ENCODE results near the gene PSMG1.
"Not testable (repeated sequence)": the region's sequence is repeated elsewhere in the genome, so short reads cannot be mapped to it uniquely, and the experiment has no call there.

The PSMG1 gene

DNA sequence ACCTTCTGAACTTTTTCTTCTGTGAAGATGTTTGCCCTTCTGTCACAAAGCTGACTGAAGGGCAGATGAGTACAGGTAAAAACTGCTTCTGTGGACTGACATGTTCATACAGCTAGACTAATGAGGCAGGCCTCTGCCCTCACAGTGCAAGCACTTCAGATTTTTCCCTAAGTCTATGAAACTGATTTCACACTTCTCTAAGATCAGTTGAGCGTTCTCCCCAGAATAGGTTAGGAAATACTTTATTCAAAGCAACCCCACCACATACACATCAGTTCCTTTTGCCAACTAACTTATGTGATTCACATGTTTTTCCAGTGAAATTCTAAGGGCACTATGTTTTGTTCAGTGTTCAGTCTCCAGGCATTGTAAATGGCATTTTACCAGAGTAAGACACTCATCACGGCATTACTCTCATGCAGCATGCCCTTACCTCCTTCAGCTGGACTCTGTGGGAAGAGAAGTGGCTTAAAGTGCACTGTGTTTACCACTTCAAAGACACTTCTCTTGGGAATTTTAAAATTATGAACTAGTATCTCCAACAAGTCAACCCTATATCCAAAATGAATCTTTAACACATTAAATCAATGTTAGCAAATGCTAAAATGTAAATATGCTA, 5.4 kb upstream of the PSMG1 start:
- no peak for DNase-seq

DNA sequence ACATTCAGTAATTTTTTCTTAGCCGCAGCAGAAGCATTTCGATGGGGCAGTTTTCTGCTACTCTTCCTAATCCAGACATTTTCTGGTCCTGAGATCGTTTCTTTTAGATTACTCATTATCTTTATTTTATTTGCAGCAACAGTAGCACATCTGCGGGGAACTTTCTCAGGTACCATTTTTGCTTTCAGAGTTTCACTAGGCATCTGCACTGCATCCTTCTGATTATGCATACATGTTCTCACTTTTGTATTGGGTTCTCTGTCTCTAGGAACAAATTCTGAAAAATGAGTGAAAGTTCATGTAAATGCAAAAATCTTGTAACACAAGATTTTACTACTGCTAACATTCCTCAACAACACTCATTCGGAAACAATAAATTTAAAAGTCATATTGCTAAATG, 3.9 kb upstream of the PSMG1 start:
- no peak for DNase-seq

DNA sequence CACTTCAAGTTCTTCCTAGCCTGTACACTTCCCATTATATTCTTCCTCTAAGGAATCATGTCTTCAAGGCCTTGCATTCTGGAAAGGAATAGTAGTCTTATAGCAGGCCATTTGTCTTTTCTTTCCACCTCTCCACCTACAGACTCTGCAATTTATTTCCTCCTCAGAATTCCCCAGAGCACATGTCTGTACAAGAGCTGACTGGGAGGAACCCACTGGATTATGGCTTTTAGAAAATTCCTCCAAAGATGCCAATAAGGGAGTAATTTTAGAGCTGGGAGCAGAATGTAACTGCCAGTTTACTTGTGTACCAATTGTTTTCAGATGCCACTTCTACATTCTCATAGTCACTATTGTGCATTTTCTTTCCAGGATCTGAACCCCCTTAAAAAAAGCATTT, 3.4 kb upstream of the PSMG1 start:
- DNase-seq = no peak

DNA sequence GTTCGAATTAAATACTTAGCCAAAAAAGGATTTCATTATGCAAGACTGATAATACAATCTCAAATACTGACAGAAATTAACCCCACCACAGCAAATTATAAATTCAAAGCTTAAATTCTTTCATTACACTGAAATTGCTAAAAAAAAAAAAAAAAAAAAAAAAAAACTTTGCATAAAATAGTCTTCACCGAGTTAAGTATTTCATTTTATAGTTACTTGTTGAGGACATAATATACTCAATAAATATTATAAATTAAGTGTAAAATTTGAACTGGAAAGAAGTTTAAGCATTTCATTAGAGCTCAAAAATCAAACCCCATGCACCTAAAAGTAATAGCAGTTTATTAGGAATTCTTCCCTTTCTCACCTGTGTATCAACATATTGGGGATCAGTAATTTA, 1.9 kb upstream of the PSMG1 start:
- DNase-seq = no peak

DNA sequence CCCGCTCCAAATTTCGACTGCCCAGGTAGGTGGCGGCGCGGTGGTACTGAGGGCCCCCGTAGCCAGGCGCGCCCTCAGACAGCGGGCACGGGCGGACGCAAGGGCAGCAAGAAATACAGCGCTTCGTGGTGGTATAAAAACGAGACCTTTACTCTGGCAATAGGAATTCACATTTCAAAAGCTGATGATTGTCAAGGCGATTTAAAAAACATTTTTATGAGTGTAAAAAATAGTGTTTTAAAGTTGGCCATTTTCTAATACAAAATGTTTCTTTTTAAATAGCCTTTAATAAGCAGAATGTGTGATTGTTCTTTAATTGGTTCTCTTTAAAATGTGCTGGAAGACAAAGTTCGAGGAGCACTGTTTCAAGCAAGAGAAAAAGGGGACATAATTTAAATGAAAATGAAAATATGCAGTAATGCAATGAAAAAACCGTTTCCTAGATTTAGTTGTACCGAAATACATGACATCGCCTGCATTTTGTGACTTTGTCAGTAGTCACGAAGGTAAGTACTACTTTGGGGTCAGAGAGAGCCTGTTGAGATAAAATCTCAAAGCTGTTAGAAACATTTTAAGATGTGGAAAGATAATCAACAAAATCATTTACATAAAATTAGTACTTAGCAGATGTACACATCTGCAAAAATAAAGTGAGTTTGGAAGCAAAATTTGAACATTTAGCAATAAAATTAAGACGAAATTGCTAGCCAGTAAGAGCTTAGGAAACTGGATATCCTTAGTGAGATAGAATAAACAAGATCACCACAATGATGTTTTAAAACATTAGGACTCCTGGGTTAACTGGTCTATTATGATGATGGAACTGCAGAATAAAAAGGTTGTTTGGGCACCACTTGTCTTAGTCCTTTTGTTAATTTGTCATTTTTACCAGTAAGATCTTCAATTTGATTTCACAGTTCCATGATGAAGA, 1.1 kb upstream of the PSMG1 start:
- DNase-seq = no peak

DNA sequence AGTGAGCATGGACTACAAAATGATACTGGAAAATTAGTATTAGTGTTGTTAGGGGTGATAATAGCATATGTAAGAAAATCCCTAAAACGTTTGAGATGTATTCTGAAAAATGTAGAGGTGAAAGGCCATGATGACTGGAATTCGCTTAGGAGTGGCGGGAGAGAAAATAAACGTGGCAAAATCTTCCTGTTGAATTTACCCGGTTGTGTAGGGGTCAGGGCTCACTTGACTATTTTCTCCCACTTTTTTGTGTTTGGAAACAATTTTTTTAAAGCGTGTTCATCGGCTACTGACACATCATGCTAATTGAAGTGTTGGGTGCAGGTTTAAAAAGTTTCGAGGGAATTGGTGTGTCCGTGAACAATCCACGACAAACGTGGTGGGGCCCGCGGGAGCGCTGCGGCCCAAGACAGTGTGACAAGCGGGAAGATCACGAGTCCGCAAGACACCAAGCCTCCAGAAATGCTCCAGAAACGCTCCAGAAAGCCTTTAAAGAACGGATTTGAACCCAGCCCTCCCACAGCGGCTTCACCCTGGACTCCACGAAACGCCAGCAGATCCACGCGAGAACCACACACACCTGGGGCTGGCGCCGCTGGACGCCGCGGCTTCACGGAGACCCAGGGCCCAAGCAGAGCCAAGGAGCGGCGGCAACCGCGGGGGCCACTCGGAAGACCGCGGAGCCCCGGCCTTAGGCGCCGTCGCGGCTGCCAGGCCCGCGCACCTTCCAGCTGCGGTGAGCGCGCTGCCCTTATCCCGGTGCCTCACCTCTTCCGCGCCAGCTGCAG, 573 bp downstream of the PSMG1 start:
- no peak for DNase-seq

DNA sequence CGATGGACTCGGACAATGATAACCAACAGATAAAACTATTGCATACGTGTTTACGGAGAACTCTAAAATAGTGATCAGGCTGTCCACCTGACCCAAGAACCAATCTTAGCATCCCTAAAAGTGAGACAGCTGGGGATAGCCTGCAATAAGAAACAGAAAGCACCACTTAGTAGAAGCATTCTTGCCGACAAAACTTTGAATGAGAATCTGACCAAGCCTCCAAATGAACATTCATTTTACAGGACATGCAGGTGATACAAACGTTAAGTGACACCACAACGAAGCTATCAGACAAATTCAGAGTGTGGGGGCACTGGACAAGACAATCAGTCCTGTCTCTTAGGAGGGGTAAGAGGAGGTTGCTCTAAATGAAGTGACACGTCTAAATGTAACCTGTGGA, 1.2 kb downstream of the PSMG1 start:
- DNase-seq = no peak

DNA sequence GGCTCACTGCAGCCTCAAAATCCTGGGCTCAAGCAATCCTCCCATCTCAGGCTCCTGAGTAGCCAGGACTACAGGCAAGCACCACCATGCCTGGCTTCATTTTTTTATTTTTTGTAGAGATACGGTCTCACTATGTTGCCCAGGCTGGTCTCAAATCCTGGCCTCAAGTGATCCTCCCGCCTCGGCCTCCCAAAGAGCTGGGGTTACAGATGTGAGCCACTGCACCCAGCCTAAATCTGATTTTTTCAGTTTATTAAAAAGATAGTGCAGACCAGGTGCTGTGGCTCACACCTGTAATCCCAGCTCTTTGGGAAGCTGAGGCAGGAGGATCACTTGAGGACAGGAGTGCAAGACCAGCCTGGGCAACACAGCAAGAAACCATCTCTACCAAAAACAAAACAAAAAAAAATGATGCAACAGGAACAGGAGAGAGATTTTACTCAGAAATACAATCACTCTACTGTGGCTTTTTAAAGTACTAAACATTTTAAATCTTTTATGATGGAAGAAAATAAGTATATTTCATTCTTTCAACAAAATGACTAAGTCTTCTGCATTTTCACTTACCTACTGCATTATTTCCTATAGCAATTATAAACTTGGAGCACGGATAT, 1.9 kb downstream of the PSMG1 start:
- DNase-seq = no peak

DNA sequence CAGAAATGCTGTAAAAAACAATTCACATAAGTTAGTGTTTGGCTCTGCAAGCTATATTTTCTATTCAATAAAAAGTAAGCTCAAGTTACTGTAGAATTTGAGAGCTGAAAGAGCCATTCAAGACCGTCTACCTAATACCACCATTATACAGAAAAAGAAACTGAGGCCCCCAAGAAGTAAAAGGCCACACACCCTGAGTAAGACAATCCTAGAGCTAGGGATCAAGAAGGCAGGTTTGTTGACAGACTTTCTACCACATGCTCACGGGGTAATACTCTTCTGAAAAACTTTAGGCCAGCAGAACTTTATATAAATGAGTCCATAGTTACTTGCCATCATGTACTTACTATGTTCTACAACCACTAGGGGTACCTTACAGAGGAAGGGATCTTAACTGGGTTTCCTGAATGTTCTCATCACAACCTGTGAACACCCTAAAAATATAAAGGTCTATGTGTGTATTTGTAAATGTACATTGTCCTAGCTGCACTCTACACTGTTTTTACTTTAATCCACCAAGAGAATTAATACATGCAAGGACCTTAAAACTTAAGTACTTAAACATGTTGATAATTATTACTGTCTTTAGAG, 2.7 kb downstream of the PSMG1 start:
- DNase-seq = no peak

DNA sequence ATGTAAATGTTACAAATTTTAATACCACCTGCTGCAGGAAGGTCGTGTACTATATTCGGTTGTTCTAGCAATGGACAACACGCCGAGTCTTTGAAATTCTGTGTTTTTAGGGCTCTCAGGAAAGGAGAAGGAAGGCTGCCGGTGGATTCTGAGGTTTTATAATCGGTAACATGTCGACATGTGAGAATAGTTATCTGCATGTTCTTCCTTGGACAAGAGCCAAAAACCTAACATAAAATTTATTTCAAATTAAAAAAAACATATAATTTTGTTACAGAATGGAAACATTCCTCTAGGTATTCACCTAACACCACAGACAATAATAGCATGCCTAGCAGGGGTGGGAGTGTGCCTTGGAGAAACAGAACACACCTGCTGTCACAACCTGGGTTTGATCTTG, 4.8 kb downstream of the PSMG1 start:
- no peak for DNase-seq

DNA sequence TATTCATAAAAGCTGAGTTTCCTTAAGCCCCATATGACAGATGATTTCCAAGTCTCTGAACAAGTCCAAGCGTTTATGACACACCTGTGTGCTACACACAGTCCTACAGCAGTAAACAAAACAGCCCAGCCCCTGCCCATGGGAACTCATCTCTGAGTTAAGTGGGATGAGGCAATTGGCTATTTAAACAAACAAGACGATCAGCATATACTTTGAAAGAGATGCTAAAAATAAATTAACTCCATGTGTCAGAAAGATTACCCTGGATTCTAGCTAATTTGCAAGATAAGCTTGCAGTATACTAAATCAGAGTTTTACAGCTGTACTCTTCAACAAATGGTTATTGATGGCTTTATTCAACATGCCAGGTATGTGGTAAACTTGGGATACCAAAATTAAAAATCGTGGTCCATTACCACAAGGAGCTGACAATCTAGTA, 7.0 kb downstream of the PSMG1 start:
- no peak for DNase-seq

DNA sequence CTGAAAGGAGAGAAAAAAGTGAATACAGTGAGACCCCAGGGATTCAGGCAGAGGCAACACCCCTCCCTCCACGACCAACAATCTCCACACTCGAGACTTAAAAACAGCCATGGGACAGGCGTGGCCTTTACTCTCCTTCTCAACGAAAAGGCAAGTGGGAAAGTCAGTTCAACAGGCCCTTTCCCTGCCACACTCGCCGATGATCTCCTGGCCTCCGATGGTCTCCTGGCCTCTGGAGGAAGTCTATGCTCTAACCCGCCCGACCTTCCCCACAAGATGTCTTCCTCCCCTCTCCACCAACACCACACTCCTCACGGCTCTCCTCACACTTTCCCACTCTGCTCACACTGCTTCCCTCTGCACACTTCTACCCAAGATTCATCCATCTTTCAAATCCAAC, 7.6 kb downstream of the PSMG1 start:
- DNase-seq = no peak

DNA sequence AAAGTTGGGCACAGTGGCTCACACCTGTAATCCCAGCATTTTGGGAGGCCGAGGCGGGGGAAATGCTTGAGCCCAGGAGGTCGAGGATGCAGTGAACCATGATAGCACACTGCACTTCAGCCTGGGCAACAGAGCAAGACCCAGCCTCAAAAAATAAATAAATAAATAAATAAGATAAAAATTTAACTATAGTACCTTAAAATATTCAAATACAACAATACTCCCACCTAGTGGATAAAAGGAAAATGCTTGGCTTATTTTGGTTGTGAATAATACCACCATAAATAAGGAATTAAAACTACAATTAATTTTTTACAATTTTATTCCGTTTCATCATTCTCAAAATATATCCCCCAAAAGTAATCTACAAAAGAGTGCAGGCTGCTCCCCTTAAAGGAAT, 8.1 kb downstream of the PSMG1 start:
- no peak for DNase-seq

DNA sequence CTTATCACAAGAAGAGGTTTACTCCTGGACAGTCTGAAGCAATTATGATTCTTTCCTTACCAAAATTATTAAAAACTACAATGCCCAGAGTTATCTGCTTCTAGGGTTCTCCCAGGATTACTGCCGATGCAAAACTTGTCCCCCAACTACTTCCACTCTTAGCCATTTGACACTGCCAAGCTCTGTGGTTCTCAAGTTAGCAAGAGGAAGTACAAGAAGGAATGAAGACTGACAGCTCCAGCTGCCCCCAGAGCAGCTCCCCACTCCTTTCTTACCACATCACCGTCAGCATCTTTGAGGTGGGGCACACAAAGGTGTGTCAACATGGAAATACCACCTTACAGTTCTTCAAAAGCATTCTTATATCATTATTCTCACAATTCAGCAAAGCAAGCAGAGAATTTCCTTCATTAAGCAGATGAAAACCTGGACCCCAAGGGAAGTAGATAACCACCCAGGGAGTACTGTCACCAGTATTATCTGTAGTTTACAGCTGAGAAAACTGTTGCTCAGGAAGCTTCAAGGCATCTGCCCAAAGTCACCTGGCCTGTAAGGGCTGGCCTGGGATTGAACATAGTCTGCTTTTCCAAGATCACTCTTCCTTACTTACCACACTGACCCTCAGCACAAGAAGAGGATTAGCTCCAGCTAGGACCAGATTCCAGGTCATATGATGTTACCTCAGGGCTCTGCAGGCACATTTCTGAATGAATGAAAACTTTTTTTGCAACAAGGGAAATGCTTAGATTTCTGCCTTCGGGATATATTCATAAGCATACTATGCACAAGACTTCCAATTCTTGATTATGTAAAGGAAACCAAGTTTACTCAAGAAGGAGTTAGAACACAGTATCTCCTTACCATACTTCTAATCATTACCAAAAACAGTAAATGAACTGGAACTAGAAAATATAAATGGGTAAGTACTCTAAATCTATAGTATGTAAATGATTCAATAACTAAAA, 9.3 kb downstream of the PSMG1 start:
- no peak for DNase-seq

DNA sequence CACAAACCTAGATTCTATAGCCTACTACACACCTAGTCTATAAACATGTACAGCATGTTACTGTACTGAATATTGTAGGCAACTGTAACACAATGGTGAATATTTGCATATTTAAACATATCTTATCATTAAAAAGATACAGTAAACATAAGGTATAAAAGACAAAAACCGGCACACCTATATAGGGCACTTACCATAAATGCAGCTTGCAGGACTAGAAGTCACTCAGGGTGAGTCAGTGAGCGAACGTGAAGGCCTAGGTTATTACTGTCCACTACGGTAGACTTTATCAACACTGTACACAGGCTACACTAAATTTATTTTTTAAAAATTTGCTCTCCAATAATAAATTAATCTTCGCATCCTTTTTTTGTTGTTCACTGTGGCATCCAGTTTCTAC, 13.3 kb downstream of the PSMG1 start:
- no peak for DNase-seq

DNA sequence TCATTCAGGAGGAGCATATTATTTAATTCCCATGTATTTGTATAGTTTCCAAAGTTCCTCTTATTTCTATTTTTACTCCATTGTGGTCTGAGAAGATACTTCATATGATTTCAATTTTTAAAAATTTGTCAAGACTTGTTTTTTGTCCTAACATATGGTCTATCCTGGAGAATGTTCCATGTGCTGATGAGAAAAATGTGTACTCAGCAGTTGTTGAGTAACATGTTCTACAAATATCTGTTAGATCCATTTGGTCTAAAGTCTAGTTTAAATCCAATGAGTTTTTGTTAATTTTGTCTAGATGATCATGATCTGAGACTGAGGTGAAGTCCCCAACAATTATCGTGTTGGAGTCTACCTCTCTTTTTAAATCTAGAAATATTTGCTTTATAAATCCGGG, 14.5 kb downstream of the PSMG1 start:
- no peak for DNase-seq

DNA sequence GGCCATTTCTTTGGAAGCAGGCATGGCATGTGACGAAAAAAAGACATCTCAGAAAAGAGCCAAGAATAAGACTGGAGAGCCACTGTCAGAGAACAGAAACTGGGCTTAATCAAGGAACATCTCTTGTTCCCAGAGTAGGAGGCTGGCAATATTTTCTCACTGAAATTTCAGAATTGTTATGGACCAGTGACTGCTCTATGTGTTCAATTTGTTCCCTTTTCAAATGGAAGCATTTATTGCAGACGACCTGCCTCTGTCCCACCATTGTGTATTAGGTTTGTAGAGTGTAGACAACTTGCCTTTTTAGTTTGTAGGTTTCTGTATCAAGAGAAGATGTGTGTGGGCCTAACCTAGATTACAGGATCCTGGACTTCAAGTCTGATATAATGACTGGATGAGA, 18.7 kb downstream of the PSMG1 start:
- DNase-seq = no peak

DNA sequence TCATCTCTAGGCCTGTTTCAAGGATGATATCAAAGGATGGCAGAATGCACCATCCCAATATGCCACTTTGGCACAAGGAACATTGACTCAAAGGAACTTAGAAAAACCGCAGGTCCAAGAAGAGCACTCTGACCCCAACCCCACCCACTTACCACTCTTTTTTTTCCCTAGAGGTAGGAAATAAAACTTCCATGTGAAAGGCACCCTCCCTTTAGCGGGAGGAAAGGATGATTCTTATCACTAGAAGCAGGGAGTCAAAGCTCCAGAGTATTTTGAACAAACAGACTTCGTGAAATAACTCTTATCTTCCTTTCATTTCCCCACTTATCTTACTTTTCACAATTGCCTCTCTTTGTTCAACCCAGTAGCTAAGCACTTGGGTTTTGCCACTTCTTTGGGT, 22.2 kb downstream of the PSMG1 start:
- DNase-seq = no peak

DNA sequence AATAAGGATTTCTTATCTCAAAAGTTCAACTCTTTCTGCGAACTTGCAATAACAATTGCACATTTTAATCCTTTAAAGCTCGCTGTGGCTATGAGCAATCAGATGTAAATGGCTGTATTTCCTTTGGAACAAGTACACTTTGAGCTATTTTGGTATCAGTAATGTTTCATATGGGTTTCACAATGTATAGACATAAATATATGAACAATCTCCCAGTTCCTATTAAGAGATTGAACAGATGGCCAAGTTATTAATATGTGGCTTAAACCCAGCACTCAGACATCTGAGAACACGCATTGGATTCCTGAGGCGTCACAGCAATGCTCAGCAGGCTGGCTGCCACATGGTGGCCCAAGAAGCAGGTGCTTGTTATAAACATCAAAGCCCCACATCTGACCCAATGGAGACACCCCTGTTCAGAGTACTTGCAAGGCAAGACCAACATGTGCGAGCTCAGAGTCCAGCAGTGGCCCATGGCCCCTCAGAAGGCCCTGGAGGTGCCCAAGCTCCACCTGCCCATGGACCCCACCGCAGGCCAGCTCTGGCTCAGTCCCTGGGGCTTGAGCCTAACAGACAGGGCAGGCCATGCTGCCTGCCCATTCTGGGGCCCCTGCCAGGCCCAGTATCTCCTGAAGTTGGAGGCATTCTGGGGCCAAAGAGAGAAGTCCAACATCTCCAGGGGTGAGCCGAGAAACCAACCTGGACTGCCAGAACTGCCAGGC, 23.7 kb downstream of the PSMG1 start:
- no peak for DNase-seq

DNA sequence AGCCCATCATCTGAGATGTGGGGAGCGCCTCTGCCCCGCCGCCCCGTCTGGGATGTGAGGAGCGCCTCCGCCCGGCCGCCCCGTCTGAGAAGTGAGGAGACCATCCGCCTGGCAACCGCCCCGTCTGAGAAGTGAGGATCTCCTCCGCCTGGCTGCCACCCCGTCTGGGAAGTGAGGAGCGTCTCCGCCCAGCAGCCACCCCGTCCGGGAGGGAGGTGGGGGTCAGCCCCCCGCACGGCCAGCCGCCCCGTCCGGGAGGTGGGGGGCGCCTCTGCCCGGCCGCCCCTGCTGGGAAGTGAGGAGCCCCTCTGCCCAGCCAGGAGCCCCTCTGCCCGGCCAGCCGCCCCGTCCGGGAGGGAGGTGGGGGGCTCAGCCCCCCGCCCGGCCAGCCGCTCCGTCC, 26.0 kb downstream of the PSMG1 start:
- DNase-seq = not testable (repeated sequence)

DNA sequence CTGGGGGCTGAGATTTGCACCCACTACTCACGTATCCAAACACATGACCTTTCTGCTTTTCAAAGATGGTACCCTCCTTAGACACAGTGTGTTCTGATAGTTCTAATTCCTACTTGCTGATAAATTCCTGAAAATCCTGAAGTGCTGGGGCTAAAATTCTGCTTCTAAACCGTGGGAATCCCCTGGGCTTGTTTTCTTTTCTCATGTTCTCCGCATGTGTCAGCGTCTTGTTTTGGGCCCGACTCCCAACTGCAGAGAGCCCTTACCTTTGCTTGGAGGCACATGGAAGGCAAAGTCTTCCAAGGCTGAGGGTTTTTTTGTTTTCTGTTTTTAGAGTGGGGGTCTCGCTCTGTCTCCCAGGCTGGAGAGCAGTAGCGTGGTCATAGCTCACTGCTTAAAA, 27.2 kb downstream of the PSMG1 start:
- no peak for DNase-seq

Measured in KG1 (cell line).